Nephron (organoid): Measurements from ENCODE around the gene LRRC74B.
A peak's percentile ranks its signal among the peaks of the same experiment; 100 is the strongest.

Source experiments
- H3K27ac Mint-ChIP-seq, 3 experiments: 2 replicates each; pipeline ENCODE4 v1.8.0; 2020; ENCODE audit warnings: mixed read lengths in 3 of 3, mild to moderate bottlenecking in 2 of 3, moderate library complexity in 1 of 3
- H3K27me3 Mint-ChIP-seq: 2 replicates; pipeline ENCODE4 v1.8.0; 2021; ENCODE audit warnings: low read depth, mild to moderate bottlenecking, moderate library complexity, mixed read lengths
- H3K36me3 Mint-ChIP-seq: 2 replicates; pipeline ENCODE4 v1.8.0; 2020; ENCODE audit warnings: low read depth, mixed read lengths
- H3K4me1 Mint-ChIP-seq: 2 replicates; pipeline ENCODE4 v1.8.0; 2020; ENCODE audit warnings: mixed read lengths
- H3K4me3 Mint-ChIP-seq, 3 experiments: 2 replicates each; pipeline ENCODE4 v1.8.0; 2020; ENCODE audit warnings: mild to moderate bottlenecking in 3 of 3, mixed read lengths in 3 of 3, moderate library complexity in 2 of 3
- H3K9me3 Mint-ChIP-seq: 2 replicates; pipeline ENCODE4 v1.8.0; 2020; ENCODE audit warnings: mixed read lengths
- CTCF ChIP-seq, 3 experiments: fragments of 200-600 bp; sonication (generic); IDR thresholded peaks; one replicate each; pipeline ENCODE4 v1.5.0; 2021; ENCODE audit warnings: antibody characterized with exemption in 3 of 3; ENCODE audit not compliant: unreplicated experiment in 3 of 3

Gene LRRC74B

GRCh38 chr22:21013657-21014201 lies 32.0 kb upstream of the LRRC74B start:
- Mint-ChIP-seq H3K27ac (peak overlapping the region; percentile 89 to 98 (median 97)), H3K4me3 (peak overlapping the region; percentile 88 to 94 (median 92)), H3K27me3 (no peaks in the 10 kb centered on the region), H3K36me3 (peaks cover 6% of the 10 kb centered on the region), H3K9me3 (no peaks in the 10 kb centered on the region), H3K4me1 (peaks cover 39% of the 10 kb centered on the region)
- no peak for TF ChIP-seq CTCF (IDR thresholded peaks at IDR 0.05; ENCODE audit: unreplicated experiment in 3 of 3)

- peaks cover 5% of the 10 kb centered on the region for H3K36me3 Mint-ChIP-seq
- no peak for TF ChIP-seq CTCF (IDR thresholded peaks at IDR 0.05; ENCODE audit: unreplicated experiment in 3 of 3)
- peak overlapping the region; percentile 89 to 98 (median 97) for H3K27ac Mint-ChIP-seq
- peak overlapping the region; percentile 88 to 94 (median 92) for H3K4me3 Mint-ChIP-seq
- no peaks in the 10 kb centered on the region for H3K27me3 Mint-ChIP-seq
- no peaks in the 10 kb centered on the region for H3K9me3 Mint-ChIP-seq
- peaks cover 39% of the 10 kb centered on the region for H3K4me1 Mint-ChIP-seq
These were observed 31.5 kb upstream of the LRRC74B start for GRCh38 chr22:21014202-21014725.

GRCh38 chr22:21014726-21015465 lies 30.9 kb upstream of the LRRC74B start, which contains the start of gene P2RX6:
P2RX6 (plus strand) TSS chr22:21015165; CDS start chr22:21015175, 10 bp downstream.
- Mint-ChIP-seq H3K27ac (peak within 1 kb of the TSS; percentile 89 to 98 (median 97)), H3K4me1 (peaks cover 39% of the 10 kb centered on the region), H3K4me3 (peak within 1 kb of the TSS; percentile 88 to 94 (median 92)), H3K36me3 (no peaks in the 10 kb centered on the region), H3K27me3 (no peaks in the 10 kb centered on the region), H3K9me3 (no peaks in the 10 kb centered on the region)
- TF ChIP-seq CTCF (IDR thresholded peaks at IDR 0.05; ENCODE audit: unreplicated experiment in 3 of 3) = no peak

GRCh38 chr22:21015466-21016006 lies 30.2 kb upstream of the LRRC74B start:
- Mint-ChIP-seq H3K27ac (peak overlapping the region; percentile 89 to 98 (median 97)), H3K4me3 (peak overlapping the region; percentile 88 to 94 (median 92)), H3K36me3 (no peaks in the 10 kb centered on the region), H3K9me3 (no peaks in the 10 kb centered on the region), H3K4me1 (peaks cover 39% of the 10 kb centered on the region), H3K27me3 (peaks cover under 1% of the 10 kb centered on the region)
- no peak for TF ChIP-seq CTCF (IDR thresholded peaks at IDR 0.05; ENCODE audit: unreplicated experiment in 3 of 3)

- Mint-ChIP-seq H3K4me1 (peaks cover 39% of the 10 kb centered on the region), H3K9me3 (no peaks in the 10 kb centered on the region), H3K4me3 (peak overlapping the region; percentile 52 to 58 (median 58)), H3K27me3 (peaks cover 3% of the 10 kb centered on the region), H3K27ac (peak overlapping the region; percentile 77 to 90 (median 89)), H3K36me3 (no peaks in the 10 kb centered on the region)
- TF ChIP-seq CTCF (IDR thresholded peaks at IDR 0.05; ENCODE audit: unreplicated experiment in 3 of 3) = no peak
These were observed 28.9 kb upstream of the LRRC74B start for GRCh38 chr22:21016644-21017420.
